RWPE1 (cell line): ENCODE results near the gene USP36.

Source experiments
- CTCF ChIA-PET: fragments of 350-600 bp; sonication (Branson Sonifier 250); formaldehyde crosslinking; extraction: SDS; loops from one replicate; lab custom pipeline; 2021; lab: Yijun Ruan, JAX
- POLR2A ChIA-PET: fragments of 400-600 bp; formaldehyde crosslinking; extraction: SDS; loops from one replicate; lab custom pipeline; 2020; ENCODE audit warnings: antibody characterized with exemption; ENCODE audit not compliant: low non-redundant PET; lab: Yijun Ruan, JAX
- DNase-seq: peaks from one replicate; pipeline ENCODE4 v3.0.0; 2012; ENCODE audit warnings: low spot score
- H3K27ac ChIP-seq: fragments of 450-650 bp; 2 replicates; pipeline ENCODE4 v1.5.1; 2017
- TF ChIP-seq, protein P1 (sequence below): fragments of 450-650 bp; conservative IDR thresholded peaks from 2 replicates; pipeline ENCODE4 v1.5.1; 2017; ENCODE audit warnings: low read depth, mild to moderate bottlenecking

USP36 gene

DNA sequence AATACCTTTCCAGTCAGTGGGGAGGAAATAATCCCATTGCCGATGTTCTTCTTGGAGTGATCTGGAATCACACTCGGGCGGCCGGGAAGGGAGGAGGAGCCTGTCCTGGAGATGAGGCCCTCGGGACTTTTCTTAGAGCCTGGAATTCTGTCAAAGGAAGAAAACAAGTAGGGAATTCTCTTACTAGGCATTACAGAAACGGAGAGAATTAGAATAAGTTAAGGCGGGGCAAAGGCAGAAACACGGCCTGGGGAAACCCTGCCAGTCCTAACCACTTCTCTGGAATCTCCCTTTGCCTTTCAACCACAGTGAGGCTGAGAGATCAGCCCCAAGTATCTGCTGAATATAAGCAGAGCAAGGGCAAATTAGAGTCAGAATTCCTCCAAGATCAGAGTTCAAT lies 27.8 kb downstream of the USP36 start:
- DNase-seq: no peak
- TF ChIP-seq, protein P1, sequence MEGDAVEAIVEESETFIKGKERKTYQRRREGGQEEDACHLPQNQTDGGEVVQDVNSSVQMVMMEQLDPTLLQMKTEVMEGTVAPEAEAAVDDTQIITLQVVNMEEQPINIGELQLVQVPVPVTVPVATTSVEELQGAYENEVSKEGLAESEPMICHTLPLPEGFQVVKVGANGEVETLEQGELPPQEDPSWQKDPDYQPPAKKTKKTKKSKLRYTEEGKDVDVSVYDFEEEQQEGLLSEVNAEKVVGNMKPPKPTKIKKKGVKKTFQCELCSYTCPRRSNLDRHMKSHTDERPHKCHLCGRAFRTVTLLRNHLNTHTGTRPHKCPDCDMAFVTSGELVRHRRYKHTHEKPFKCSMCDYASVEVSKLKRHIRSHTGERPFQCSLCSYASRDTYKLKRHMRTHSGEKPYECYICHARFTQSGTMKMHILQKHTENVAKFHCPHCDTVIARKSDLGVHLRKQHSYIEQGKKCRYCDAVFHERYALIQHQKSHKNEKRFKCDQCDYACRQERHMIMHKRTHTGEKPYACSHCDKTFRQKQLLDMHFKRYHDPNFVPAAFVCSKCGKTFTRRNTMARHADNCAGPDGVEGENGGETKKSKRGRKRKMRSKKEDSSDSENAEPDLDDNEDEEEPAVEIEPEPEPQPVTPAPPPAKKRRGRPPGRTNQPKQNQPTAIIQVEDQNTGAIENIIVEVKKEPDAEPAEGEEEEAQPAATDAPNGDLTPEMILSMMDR: no peak
- no peak overlapping the region for H3K27ac ChIP-seq
- CTCF ChIA-PET: no interaction called here
- POLR2A ChIA-PET: no interaction called here

DNA sequence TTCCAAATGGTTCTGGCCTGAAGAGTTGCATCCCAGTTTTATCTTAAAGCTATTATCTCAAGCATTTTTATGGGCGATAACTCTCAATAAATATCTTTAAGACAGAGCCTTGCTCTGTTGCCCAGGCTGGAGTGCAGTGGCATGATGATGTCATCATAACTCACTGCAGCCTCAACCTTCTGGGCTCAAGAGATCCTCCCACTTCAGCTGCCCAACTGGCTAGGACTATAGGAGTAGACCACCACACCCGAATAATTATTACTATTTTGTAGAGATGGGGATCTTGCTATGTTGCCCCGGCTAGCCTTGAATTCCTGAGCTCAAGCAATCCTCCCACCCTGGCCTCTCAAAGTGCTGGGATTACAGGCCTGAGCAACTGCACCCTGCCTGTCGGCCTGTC lies 32.5 kb downstream of the USP36 start:
- CTCF ChIA-PET: no interaction called here
- no peak overlapping the region for H3K27ac ChIP-seq
- POLR2A ChIA-PET: no interaction called here
- DNase-seq: no peak
- TF ChIP-seq, protein P1: no peak

GRCh38 chr17:78806451-78806850 lies 34.2 kb downstream of the USP36 start:
- ChIA-PET POLR2A (no interaction called here), CTCF (interaction anchor here (0.6 kb wide), 1 partner anchor 58 kb away, joined by 6 read pairs; no protein-coding TSS in a partner anchor)
- H3K27ac ChIP-seq: peak overlapping the region; percentile 20; the same call in 1 of the 2 replicates
- DNase-seq: no peak
- TF ChIP-seq, protein P1: no peak

DNA sequence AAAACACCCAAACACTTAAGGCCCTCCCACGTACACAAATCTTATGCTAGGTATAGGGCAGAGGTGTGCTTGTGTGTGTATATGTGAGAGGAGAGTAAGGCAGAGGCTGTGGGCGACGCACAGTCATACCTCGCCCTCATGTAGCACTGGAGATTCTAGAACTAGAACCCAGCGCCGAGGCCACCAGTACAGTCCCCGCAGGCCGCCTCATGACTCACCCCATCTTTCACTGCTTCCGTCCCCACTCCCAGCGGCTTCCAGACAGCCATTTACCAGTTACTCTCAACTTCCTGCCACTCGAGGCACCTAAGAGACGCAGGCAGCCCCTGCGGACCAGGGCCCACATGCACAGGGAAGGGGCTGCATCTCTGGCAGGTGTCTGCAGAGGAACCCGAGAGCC lies 35.3 kb downstream of the USP36 start:
- ChIA-PET POLR2A (no interaction called here), CTCF (no interaction called here)
- TF ChIP-seq, protein P1: no peak
- peak overlapping the region; percentile 20 for H3K27ac ChIP-seq
- DNase-seq: no peak

DNA sequence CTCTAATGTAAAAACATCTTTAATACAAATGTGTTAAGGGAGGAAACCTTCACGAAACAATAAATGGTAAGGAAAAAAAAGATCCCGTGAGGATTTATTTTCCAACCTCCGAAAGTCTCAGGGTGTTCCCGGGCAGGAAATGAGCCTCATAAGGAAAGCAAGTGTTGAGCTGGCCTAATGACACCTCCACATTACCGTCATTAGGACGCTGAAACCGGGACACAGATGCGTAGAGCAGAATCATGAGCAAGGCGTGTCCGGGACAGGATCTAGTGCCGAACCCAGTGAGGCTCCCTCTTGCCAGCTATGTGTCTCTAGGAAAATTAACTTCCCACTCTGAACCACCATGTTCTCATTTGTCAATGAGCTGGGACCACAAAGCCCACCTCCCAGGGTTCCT lies 35.8 kb downstream of the USP36 start:
- CTCF ChIA-PET: interaction anchor here (0.6 kb wide), 1 partner anchor 18 kb away, joined by 3 read pairs; no protein-coding TSS in a partner anchor
- TF ChIP-seq, protein P1: no peak
- no peak for DNase-seq
- POLR2A ChIA-PET: no interaction called here
- no peak overlapping the region for H3K27ac ChIP-seq

DNA sequence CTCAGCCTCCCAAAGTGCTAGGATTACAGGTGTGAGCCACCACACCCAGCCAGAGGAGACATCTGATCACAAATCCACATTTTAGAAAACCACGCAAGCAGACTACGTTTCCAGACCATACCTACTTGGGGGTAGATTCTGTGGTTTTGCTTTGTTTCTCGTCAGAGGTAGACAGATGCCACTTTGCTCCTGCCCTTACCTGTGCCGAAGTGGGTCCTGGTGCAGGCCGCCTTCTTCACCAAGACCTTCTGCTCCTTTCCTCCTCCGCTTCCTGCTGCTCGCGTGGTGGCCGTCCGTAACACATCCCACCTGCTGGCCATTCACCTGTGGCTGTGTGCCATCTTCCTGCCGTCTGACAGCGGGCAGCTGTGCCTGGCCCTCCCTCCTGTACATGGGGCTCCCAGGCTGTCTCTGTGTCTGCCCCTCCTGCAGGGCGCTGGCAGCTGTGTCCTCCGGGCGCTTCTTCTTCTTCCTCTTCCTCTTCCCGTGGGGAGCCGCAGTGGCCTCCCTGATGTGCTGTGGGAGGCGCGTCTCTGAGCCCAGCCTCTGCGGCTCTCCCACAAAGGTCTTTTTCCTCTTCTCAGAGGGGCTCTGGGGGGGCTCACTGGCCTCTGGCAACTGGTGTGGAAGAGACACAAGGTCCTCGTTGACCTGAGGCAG lies 37.3 kb downstream of the USP36 start:
- TF ChIP-seq, protein P1: no peak
- no peak overlapping the region for H3K27ac ChIP-seq
- DNase-seq: no peak
- ChIA-PET CTCF (interaction anchor here (0.7 kb wide), 1 partner anchor 244 kb away, joined by 4 read pairs; no protein-coding TSS in a partner anchor), POLR2A (no interaction called here)
